D721Med (cell line): Measurements from ENCODE around the gene CHMP3.
"Not testable (repeated sequence)": the region's sequence is repeated elsewhere in the genome, so short reads cannot be mapped to it uniquely, and the experiment has no call there.

Experiments used
- DNase-seq: peaks from one replicate; pipeline ENCODE4 v3.0.0; 2011; ENCODE audit warnings: low spot score; ENCODE audit not compliant: insufficient read length
- FAIRE-seq: peaks from 2 replicates; lab custom pipeline; 2011; peaks lifted over from hg19 to GRCh38; lab: Jason Lieb, UNC
- TF ChIP-seq, protein P1 (sequence below): IDR thresholded peaks from 2 replicates; pipeline ENCODE4 v1.5.1; 2012; ENCODE audit warnings: mild to moderate bottlenecking, control low read depth; ENCODE audit not compliant: insufficient read depth; ENCODE audit errors: missing control alignments

CHMP3 gene

DNA sequence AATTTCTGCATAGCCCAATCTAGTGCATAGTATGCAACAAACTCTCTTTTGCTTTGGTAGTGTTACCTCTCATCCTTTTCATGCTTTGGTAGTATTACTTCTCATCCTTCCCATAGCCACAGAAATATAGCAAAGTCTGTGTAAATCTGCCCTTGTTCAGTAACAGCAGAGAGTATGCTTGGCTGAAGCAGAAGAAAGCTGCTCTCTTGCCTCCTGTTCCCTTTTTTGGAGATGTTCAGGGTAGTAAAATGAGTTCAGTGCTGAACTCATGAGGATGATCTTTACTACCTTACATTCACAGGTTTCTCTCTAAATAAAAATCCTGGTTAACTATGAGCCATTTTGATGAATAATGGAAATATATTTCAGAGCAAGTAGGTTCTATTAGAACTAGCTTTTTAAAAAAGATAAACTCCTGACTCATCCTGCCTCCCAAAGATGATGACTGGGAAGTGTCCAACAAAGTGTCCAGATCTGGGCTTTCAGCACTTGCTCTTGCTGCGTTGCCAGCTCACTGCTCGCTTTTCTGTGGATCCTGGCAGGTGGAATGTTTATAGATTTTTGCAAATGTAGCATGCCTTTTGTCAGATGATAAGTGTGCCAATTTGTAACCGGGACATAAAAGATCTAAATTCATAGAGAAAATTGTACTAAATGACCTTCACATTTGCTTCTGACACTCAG is 29.4 kb upstream of the CHMP3 start:
- TF ChIP-seq, protein P1, sequence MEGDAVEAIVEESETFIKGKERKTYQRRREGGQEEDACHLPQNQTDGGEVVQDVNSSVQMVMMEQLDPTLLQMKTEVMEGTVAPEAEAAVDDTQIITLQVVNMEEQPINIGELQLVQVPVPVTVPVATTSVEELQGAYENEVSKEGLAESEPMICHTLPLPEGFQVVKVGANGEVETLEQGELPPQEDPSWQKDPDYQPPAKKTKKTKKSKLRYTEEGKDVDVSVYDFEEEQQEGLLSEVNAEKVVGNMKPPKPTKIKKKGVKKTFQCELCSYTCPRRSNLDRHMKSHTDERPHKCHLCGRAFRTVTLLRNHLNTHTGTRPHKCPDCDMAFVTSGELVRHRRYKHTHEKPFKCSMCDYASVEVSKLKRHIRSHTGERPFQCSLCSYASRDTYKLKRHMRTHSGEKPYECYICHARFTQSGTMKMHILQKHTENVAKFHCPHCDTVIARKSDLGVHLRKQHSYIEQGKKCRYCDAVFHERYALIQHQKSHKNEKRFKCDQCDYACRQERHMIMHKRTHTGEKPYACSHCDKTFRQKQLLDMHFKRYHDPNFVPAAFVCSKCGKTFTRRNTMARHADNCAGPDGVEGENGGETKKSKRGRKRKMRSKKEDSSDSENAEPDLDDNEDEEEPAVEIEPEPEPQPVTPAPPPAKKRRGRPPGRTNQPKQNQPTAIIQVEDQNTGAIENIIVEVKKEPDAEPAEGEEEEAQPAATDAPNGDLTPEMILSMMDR: no peak
- FAIRE-seq: no peak
- no peak for DNase-seq

DNA sequence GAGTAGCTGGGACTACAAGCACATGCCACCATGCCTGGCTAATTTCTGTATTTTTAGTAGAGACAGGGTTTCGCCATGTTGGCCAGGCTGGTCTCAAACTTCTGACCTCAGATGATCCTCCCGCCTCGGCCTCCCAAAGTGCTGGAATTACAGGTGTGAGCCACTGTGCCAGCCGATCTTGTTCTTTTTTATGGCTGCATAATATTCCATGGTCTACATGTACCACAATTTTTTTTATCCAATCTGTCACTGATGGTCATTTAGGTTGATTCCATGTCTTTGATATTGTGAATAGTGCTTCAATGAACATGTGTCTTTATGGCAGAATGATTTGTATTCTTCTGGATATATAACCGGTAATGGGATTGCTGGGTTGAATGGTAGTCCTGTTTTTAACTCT is 26.5 kb upstream of the CHMP3 start:
- not testable (repeated sequence) for FAIRE-seq, DNase-seq

DNA sequence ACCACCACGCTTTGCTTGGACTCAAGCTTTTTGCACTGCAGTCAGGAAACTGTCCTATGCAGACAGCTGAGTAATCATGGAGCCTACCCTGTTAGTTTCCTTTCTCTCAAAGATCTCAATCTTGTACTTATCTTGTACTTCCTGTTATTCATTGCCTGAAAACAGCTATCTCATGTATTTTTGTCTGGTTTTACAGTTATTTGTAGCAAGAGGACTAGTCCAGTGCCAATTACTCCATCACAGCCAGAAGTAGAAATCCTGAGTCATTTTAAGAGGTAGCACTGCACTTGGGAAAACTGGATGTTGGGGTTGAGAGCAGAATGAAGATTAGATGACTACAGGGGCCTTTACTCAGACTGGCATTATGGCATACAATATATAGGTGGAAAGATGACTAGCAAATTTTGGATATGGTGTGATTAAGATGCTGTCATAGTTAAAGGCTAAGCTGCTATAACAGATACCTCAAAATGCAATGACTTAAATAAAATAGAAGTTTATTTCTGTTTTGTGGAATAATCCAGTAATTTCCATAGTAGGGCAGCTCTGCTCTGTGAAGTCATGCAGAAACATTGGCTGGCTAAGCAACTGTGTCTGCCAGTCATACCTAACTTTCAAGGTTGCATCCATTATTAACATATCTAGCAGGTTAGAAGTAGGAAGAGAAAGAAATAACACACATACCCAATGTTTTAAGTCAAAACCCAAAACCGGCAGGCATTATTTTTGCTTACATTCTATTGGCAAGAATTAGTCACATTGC is 21.1 kb upstream of the CHMP3 start:
- FAIRE-seq (no peak), DNase-seq (no peak)
- TF ChIP-seq, protein P1: no peak

DNA sequence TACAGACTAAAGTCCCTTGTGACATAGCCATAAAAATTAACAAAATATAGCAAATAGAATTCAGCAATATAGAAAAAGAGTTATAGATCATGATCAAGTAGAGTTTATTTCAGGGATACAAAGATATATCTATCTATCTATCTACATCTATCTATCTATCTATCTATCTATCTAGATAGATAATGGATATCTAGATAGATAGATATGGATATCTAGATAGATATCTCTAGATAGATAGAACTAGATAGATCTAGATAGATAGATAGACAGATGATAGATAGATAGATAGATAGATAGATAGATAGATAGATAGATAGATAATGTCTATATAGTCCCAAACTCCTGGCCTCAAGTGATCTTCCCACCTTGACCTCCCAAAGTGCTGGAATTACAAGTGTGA is 17.3 kb upstream of the CHMP3 start:
- DNase-seq (no peak), FAIRE-seq (no peak)

DNA sequence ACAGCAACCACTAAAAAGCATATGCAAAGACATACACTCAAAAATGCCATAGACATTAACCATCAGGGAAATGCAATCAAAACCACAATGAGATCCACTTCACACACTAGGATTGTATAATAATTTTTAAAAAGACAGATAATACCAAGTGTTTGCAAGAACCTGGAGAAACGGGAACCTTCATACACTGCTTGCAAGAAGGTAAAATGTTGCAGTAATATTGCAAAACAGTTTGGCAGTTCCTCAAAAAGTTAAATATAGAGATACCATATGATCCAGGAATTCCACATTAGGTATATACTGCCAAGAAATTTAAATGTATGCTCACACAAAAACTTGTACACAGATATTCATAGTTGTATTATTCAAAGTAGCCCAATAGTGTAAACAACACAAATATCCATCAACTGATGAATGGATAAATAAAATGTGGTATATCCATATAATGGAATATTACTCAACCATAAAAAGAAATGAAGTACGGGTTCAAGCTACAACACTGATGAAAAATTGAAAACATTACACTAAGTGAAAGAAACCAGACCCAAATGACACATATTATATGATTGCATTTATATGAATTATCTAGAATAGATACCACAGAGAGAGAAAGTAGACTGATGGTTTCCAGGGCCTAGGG is 14.7 kb upstream of the CHMP3 start:
- FAIRE-seq (no peak), DNase-seq (no peak)
- TF ChIP-seq, protein P1: no peak

More for the DNA sequence above, 17.3 kb upstream of the CHMP3 start:
- TF ChIP-seq, protein P1: no peak

DNA sequence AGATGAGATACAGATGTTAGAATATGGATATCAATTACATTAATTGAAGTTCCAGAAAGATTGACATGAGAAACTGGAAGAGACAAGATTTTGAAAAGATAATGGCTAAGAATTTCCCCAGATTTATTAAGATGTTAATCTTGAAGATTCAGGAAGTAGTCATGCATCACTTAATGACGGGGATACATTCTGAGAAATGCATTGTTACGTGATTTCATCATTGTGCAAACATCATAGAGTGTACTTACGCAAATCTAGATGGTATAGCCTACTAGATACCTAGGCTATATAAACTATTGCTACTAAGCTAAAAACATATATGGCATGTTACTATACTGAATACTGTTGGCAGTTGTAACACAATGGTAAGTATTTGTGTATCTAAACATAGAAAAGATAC is 6.8 kb upstream of the CHMP3 start:
- FAIRE-seq (no peak), DNase-seq (no peak)
- TF ChIP-seq, protein P1: no peak

DNA sequence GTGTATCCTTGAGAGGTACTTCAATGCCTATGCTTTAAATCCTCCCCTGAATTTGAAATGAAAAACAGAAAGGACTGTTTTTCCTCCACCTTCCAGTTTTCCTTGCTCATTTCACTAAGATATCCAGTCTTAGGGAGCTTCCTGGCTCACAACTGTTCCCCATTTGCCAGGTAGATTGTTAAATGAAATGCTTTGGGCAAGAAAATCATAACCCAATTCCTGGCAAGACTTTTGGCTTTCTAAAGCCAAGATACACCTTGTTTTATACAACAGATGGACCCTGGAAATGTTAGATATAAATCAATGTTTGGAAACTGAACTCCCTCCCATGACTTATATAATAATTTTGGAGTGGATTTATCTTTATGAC is 3.6 kb upstream of the CHMP3 start:
- DNase-seq: no peak
- no peak for FAIRE-seq
- TF ChIP-seq, protein P1: no peak
